Suprapubic skin (tissue), 4 donors: Measurements from ENCODE around the gene ILF2.

Experiments used
- EP300 ChIP-seq: sonication (generic); formaldehyde crosslinking; IDR thresholded peaks from one replicate; pipeline ENCODE4 v1.6.1; 2017; ENCODE audit warnings: antibody characterized with exemption
- POLR2A ChIP-seq, 2 donors: fragments of 450-650 bp; IDR thresholded peaks; one replicate each; pipeline ENCODE4 v1.6.1; 2017; ENCODE audit warnings: antibody characterized with exemption in 2 of 2, mild to moderate bottlenecking in 2 of 2, moderate library complexity in 2 of 2
- POLR2AphosphoS5 ChIP-seq, 3 donors: sonication (generic); formaldehyde crosslinking; IDR thresholded peaks; one replicate each; pipeline ENCODE4 v1.6.1; 2017; ENCODE audit warnings: antibody characterized with exemption in 3 of 3
- TF ChIP-seq, protein P1 (sequence below), 2 donors: fragments of 200-600 bp in 1 of 2; fragments of 450-650 bp in 1 of 2; sonication (generic) in 1 of 2; IDR thresholded peaks; one replicate each; pipeline ENCODE4 v1.5.1; 2016 to 2019; ENCODE audit warnings: antibody characterized with exemption in 2 of 2, mild to moderate bottlenecking in 1 of 2, moderate library complexity in 1 of 2

DNA sequence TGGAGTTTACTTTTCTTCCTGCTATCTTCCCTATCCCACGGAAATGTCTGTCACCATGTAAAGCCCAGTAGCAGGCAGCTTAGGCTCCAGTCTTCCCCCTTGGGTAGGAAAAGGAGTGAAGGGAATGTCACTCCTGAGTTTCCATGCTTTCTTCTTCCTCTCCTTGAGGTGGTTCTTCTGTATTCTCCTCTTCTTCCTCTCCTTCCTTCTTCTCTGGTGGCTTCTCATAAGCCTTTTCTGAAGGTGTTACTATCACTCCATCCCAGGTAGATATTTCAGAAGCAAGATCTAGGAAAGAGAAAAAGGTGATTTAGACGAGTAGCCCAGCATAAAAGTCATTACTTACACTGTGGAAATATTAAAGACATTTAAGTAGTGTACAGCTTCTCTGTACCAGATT lies 8.5 kb downstream of the ILF2 start:
- TF ChIP-seq POLR2A (IDR thresholded peaks at IDR 0.05), result no peak
- TF ChIP-seq, protein P1, sequence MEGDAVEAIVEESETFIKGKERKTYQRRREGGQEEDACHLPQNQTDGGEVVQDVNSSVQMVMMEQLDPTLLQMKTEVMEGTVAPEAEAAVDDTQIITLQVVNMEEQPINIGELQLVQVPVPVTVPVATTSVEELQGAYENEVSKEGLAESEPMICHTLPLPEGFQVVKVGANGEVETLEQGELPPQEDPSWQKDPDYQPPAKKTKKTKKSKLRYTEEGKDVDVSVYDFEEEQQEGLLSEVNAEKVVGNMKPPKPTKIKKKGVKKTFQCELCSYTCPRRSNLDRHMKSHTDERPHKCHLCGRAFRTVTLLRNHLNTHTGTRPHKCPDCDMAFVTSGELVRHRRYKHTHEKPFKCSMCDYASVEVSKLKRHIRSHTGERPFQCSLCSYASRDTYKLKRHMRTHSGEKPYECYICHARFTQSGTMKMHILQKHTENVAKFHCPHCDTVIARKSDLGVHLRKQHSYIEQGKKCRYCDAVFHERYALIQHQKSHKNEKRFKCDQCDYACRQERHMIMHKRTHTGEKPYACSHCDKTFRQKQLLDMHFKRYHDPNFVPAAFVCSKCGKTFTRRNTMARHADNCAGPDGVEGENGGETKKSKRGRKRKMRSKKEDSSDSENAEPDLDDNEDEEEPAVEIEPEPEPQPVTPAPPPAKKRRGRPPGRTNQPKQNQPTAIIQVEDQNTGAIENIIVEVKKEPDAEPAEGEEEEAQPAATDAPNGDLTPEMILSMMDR (IDR thresholded peaks at IDR 0.05), result no peak
- TF ChIP-seq POLR2AphosphoS5 (IDR thresholded peaks at IDR 0.05), result no peak
- TF ChIP-seq EP300, result no peak
